ENCODE measurements around the gene SPATA19. TPM values are rescaled to one million over a fixed set of nuclear protein-coding genes. Genes with fewer than 3 reads are reported as not detected.

The SPATA19 gene
- total RNA-seq, 1 experiment from 2014 or later = not detected

GRCh38 chr11:133817449-133817848, 27.9 kb downstream of the SPATA19 start:
- intact Hi-C loops (cut with micrococcal nuclease; ENCODE audit: unreplicated experiment) = no loop called here
- H3K4me1 ChIP-seq (ENCODE audit: control insufficient read depth, insufficient read depth, low read length) = no peaks in the 10 kb centered on the region
- H3K36me3 ChIP-seq (ENCODE audit: control insufficient read depth, insufficient read depth, low read length) = no peaks in the 10 kb centered on the region
- DNase-seq (ENCODE audit: low read depth, low spot score) (no peak), ATAC-seq (no peak)
- BruUV-seq (replicated peaks) = no TSS peak
- no peak overlapping the region for H3K4me3 ChIP-seq (ENCODE audit: low read depth in 2 of 2, low read length in 2 of 2)
- no peaks in the 10 kb centered on the region; the same call in 1 of the 2 replicates for H3K27me3 ChIP-seq (ENCODE audit: control insufficient read depth, insufficient read depth, low read length)
- TF ChIP-seq TCF7L2 (IDR thresholded peaks at IDR 0.05; ENCODE audit: low read depth, low read length) (no peak), REST (IDR thresholded peaks at IDR 0.05; ENCODE audit: insufficient read depth in 1 of 2, low read depth in 2 of 2, low read length in 1 of 2) (no peak), CTCF (IDR thresholded peaks at IDR 0.05) (no peak), SIN3A (IDR thresholded peaks at IDR 0.05; ENCODE audit: borderline replicate concordance, insufficient read depth, low read depth, low read length) (no peak), POLR2AphosphoS5 (IDR thresholded peaks at IDR 0.05; ENCODE audit: low read depth, low read length) (no peak)
- POLR2A ChIA-PET = no interaction called here
- CTCF ChIA-PET = no interaction called here
- no peak overlapping the region for H3K27ac ChIP-seq (ENCODE audit: low read length)
- in situ Hi-C loops (cut with HindIII; ENCODE audit: low pct_unique_long_range_greater_than_20kb, low sequenced_read_pairs) = no loop called here
- H3K9me3 ChIP-seq (ENCODE audit: control insufficient read depth, insufficient read depth, low read depth, low read length) = no peaks in the 10 kb centered on the region

GRCh38 chr11:133816146-133816870, 29.0 kb downstream of the SPATA19 start:
- ChIA-PET CTCF (no interaction called here), POLR2A (no interaction called here)
- H3K27ac ChIP-seq (ENCODE audit: low read length) = no peak overlapping the region
- no peak for ATAC-seq
- H3K36me3 ChIP-seq (ENCODE audit: control insufficient read depth, insufficient read depth, low read length) = no peaks in the 10 kb centered on the region
- H3K9me3 ChIP-seq (ENCODE audit: control insufficient read depth, insufficient read depth, low read depth, low read length) = no peaks in the 10 kb centered on the region
- DNase-seq (ENCODE audit: low read depth, low spot score) = no peak
- intact Hi-C loops (cut with micrococcal nuclease; ENCODE audit: unreplicated experiment) (no loop called here), in situ Hi-C loops (cut with HindIII; ENCODE audit: low pct_unique_long_range_greater_than_20kb, low sequenced_read_pairs) (no loop called here)
- no TSS peak for BruUV-seq (replicated peaks)
- H3K4me3 ChIP-seq (ENCODE audit: low read depth in 2 of 2, low read length in 2 of 2) = no peak overlapping the region
- no peaks in the 10 kb centered on the region; the same call in 1 of the 2 replicates for H3K27me3 ChIP-seq (ENCODE audit: control insufficient read depth, insufficient read depth, low read length)
- no peak for TF ChIP-seq REST (IDR thresholded peaks at IDR 0.05; ENCODE audit: insufficient read depth in 1 of 2, low read depth in 2 of 2, low read length in 1 of 2)
- TF ChIP-seq CTCF (IDR thresholded peaks at IDR 0.05) = no peak
- no peak for TF ChIP-seq TCF7L2 (IDR thresholded peaks at IDR 0.05; ENCODE audit: low read depth, low read length)
- TF ChIP-seq SIN3A (IDR thresholded peaks at IDR 0.05; ENCODE audit: borderline replicate concordance, insufficient read depth, low read depth, low read length) = no peak
- TF ChIP-seq POLR2AphosphoS5 (IDR thresholded peaks at IDR 0.05; ENCODE audit: low read depth, low read length) = no peak
- no peaks in the 10 kb centered on the region for H3K4me1 ChIP-seq (ENCODE audit: control insufficient read depth, insufficient read depth, low read length)
